NCI-H2196 treated with DMSO at 0.1 percent for 48 hours (cell line): ENCODE data around the gene TEDC1.
"Not testable (repeated sequence)": the region's sequence is repeated elsewhere in the genome, so short reads cannot be mapped to it uniquely, and the experiment has no call there.

ENCODE experiments used
- DNase-seq: peaks from one replicate; lab custom pipeline; 2025; ENCODE audit not compliant: unreplicated experiment; lab: John Stamatoyannopoulos, UW

The TEDC1 gene

GRCh38 chr14:105536051-105536450, 45.0 kb downstream of the TEDC1 start:
- no peak for DNase-seq

- DNase-seq, result no peak
Measured at GRCh38 chr14:105536691-105537579, 45.9 kb downstream of the TEDC1 start.

- DNase-seq, result no peak
Measured at GRCh38 chr14:105537580-105538474, 46.8 kb downstream of the TEDC1 start.

GRCh38 chr14:105538481-105539049, 47.5 kb downstream of the TEDC1 start:
- no peak for DNase-seq

- no peak for DNase-seq
Measured at GRCh38 chr14:105540811-105541210, 49.8 kb downstream of the TEDC1 start.

GRCh38 chr14:105541218-105541875, 50.3 kb downstream of the TEDC1 start:
- DNase-seq, result no peak

GRCh38 chr14:105545676-105546075, 54.6 kb downstream of the TEDC1 start:
- not testable (repeated sequence) for DNase-seq

GRCh38 chr14:105546410-105546809, 55.4 kb downstream of the TEDC1 start:
- not testable (repeated sequence) for DNase-seq

GRCh38 chr14:105547072-105547471, 56.0 kb downstream of the TEDC1 start:
- DNase-seq, result not testable (repeated sequence)

- no peak for DNase-seq
Measured at GRCh38 chr14:105547741-105548169, 56.7 kb downstream of the TEDC1 start.
